ENCODE measurements around the gene INPP5B.
"Not testable (repeated sequence)": the region's sequence is repeated elsewhere in the genome, so short reads cannot be mapped to it uniquely, and the experiment has no call there.

DNA sequence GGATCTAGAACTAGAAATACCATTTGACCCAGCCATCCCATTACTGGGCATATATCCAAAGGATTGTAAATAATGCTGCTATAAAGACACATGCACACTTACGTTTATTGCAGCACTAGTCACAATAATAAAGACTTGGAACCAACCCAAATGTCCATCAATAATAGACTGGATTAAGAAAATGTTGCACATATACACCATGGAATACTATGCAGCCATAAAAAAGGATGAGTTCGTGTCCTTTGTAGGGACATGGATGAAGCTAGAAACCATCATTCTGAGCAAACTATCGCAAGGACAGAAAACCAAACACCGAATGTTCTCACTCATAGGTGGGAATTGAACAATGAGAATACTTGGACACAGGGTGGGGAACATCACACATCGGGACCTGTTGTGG, 26.8 kb upstream of the INPP5B start:
- TF ChIP-seq EZH2 (IDR thresholded peaks at IDR 0.05; ENCODE audit: insufficient read depth, poor library complexity, severe bottlenecking); EZH2phosphoT487 (IDR thresholded peaks at IDR 0.05; ENCODE audit: insufficient read depth, low read depth): not testable (repeated sequence)

Data from GM23248 (cell line).